Left ventricle myocardium inferior (tissue), 1 donor: ENCODE results near the gene TERT. TPM values are rescaled to one million over a fixed set of nuclear protein-coding genes. Genes with fewer than 3 reads are reported as not detected.

Source experiments
- DNase-seq: peaks from one replicate; pipeline ENCODE4 v3.0.0-alpha.2; 2020
- H3K27ac ChIP-seq: fragments of 200-600 bp; replicated peaks from 2 replicates; pipeline ENCODE4 v1.8.0; 2021
- H3K27me3 ChIP-seq: fragments of 200-600 bp; 2 replicates; pipeline ENCODE4 v1.8.0; 2021; ENCODE audit warnings: low read depth
- H3K36me3 ChIP-seq: fragments of 200-600 bp; 2 replicates; pipeline ENCODE4 v1.8.0; 2021
- H3K4me1 ChIP-seq: fragments of 200-600 bp; 2 replicates; pipeline ENCODE4 v1.8.0; 2021
- H3K4me3 ChIP-seq: fragments of 200-600 bp; 2 replicates; pipeline ENCODE4 v1.8.0; 2021; ENCODE audit warnings: mild to moderate bottlenecking, moderate library complexity
- H3K9me3 ChIP-seq: fragments of 200-600 bp; replicated peaks from 2 replicates; pipeline ENCODE4 v1.8.0; 2021
- CTCF ChIP-seq: fragments of 200-600 bp; IDR thresholded peaks from 2 replicates; pipeline ENCODE4 v1.8.0; 2021; ENCODE audit warnings: antibody characterized with exemption, mild to moderate bottlenecking, borderline replicate concordance
- intact Hi-C: fragments of 100-400 bp; cut with micrococcal nuclease; formaldehyde crosslinking; loops from one replicate; pipeline ENCODE4 v1.11.0; 2022
- total RNA-seq: library from RNA; stranded (reverse); fragmentation: NEBNext Ultra II Directional; extraction: Animal tissue kit (Norgen Biotek cat#: 25700); gene quantifications from one replicate; pipeline ENCODE4 v1.2.1, GENCODE V29; 2021
- donor health status: DM: no; HTN: yes; CAD: no; lungs with severe emphysema.

Gene TERT
- total RNA-seq, 1 donor from 2014 or later = not detected

GRCh38 chr5:1209489-1209852, 85.4 kb downstream of the TERT start:
- peaks cover 70% of the 10 kb centered on the region for H3K27me3 ChIP-seq

GRCh38 chr5:1208743-1209488, 86.0 kb downstream of the TERT start:
- intact Hi-C loops = no loop called here
- H3K36me3 ChIP-seq = no peaks in the 10 kb centered on the region
- H3K27ac ChIP-seq = no peak overlapping the region
- peaks cover 70% of the 10 kb centered on the region for H3K27me3 ChIP-seq
- no peaks in the 10 kb centered on the region for H3K9me3 ChIP-seq
- peak; percentile 36 for TF ChIP-seq CTCF
- no peak for DNase-seq
- peaks cover 7% of the 10 kb centered on the region for H3K4me1 ChIP-seq
- H3K4me3 ChIP-seq = no peak overlapping the region

More at GRCh38 chr5:1209489-1209852, 85.4 kb downstream of the TERT start:
- Histone ChIP-seq H3K36me3 (no peaks in the 10 kb centered on the region), H3K27ac (no peak overlapping the region), H3K4me1 (peaks cover 5% of the 10 kb centered on the region), H3K4me3 (no peak overlapping the region), H3K9me3 (no peaks in the 10 kb centered on the region)
- intact Hi-C loops = no loop called here
- TF ChIP-seq CTCF = no peak
- no peak for DNase-seq

GRCh38 chr5:1208221-1208742, 86.6 kb downstream of the TERT start:
- Histone ChIP-seq H3K9me3 (no peaks in the 10 kb centered on the region), H3K36me3 (no peaks in the 10 kb centered on the region), H3K4me3 (no peak overlapping the region), H3K27ac (no peak overlapping the region), H3K4me1 (peaks cover 7% of the 10 kb centered on the region), H3K27me3 (peaks cover 72% of the 10 kb centered on the region)
- TF ChIP-seq CTCF = no peak
- intact Hi-C loops = no loop called here
- no peak for DNase-seq

- H3K9me3 ChIP-seq = no peaks in the 10 kb centered on the region
- no peaks in the 10 kb centered on the region for H3K36me3 ChIP-seq
- no peak overlapping the region for H3K27ac ChIP-seq
- no peak for DNase-seq
- no peak for TF ChIP-seq CTCF
- no peak overlapping the region for H3K4me3 ChIP-seq
- H3K4me1 ChIP-seq = peaks cover 7% of the 10 kb centered on the region
- H3K27me3 ChIP-seq = peaks cover 79% of the 10 kb centered on the region
- intact Hi-C loops = no loop called here
These were observed 87.3 kb downstream of the TERT start for GRCh38 chr5:1207555-1207954.

- no peak for DNase-seq
- TF ChIP-seq CTCF = no peak
- Histone ChIP-seq H3K9me3 (no peaks in the 10 kb centered on the region), H3K4me1 (peaks cover 7% of the 10 kb centered on the region), H3K4me3 (no peak overlapping the region), H3K27me3 (peaks cover 87% of the 10 kb centered on the region), H3K27ac (no peak overlapping the region), H3K36me3 (no peaks in the 10 kb centered on the region)
- intact Hi-C loops = no loop called here
These were observed 88.1 kb downstream of the TERT start for GRCh38 chr5:1206521-1207412.
